Activated naive CD4-positive, alpha-beta T cell treated with anti-CD3 and anti-CD28 coated beads, Interleukin-2, amount 10 ng/mL, durations not matched to agents 7 days and 5 days (primary cell): ENCODE data around the gene RERE.

Experiments
- CTCF ChIA-PET: fragments of 350-600 bp; sonication (Branson Sonifier 250); formaldehyde crosslinking; loops from one replicate; lab custom pipeline; 2021; ENCODE audit warnings: antibody characterized with exemption; lab: Charles Lee
- DNase-seq: peaks from one replicate; pipeline ENCODE4 v3.0.0-alpha.2; 2020
- H3K27ac Mint-ChIP-seq: one replicate; pipeline ENCODE4 v1.8.0; 2021; ENCODE audit warnings: mild to moderate bottlenecking, moderate library complexity, mixed read lengths
- H3K27me3 Mint-ChIP-seq: one replicate; pipeline ENCODE4 v1.8.0; 2021; ENCODE audit warnings: mild to moderate bottlenecking, mixed read lengths
- H3K36me3 Mint-ChIP-seq: one replicate; pipeline ENCODE4 v1.8.0; 2021; ENCODE audit warnings: mixed read lengths
- H3K4me1 Mint-ChIP-seq: one replicate; pipeline ENCODE4 v1.8.0; 2021; ENCODE audit warnings: mixed read lengths
- H3K4me3 Mint-ChIP-seq: one replicate; pipeline ENCODE4 v1.8.0; 2021; ENCODE audit warnings: mild to moderate bottlenecking, moderate library complexity, mixed read lengths
- H3K9me3 Mint-ChIP-seq: one replicate; pipeline ENCODE4 v1.8.0; 2021; ENCODE audit warnings: mixed read lengths

Gene RERE

GRCh38 chr1:8351693-8352470 is 465.6 kb downstream of the RERE start:
- H3K9me3 Mint-ChIP-seq, result no peaks in the 10 kb centered on the region
- peaks cover 17% of the 10 kb centered on the region for H3K27me3 Mint-ChIP-seq
- CTCF ChIA-PET, result interaction anchor here (1.1 to 3.2 kb wide), 7 partner anchors 10 to 374 kb away, joined by 4 to 36 read pairs (median 6); no protein-coding TSS in a partner anchor
- H3K36me3 Mint-ChIP-seq, result peaks cover 29% of the 10 kb centered on the region
- no peaks in the 10 kb centered on the region for H3K4me1 Mint-ChIP-seq
- DNase-seq, result no peak
- no peak overlapping the region for H3K27ac Mint-ChIP-seq
- H3K4me3 Mint-ChIP-seq, result no peak overlapping the region

- Mint-ChIP-seq H3K27me3 (peaks cover 13% of the 10 kb centered on the region), H3K27ac (peak overlapping the region; percentile 51), H3K9me3 (no peaks in the 10 kb centered on the region), H3K36me3 (peaks cover 23% of the 10 kb centered on the region), H3K4me1 (no peaks in the 10 kb centered on the region), H3K4me3 (no peak overlapping the region)
- CTCF ChIA-PET, result interaction anchor here (1.0 to 3.2 kb wide), 9 partner anchors 11 to 375 kb away, joined by 3 to 36 read pairs (median 5); no protein-coding TSS in a partner anchor
- no peak for DNase-seq
These were observed 466.3 kb downstream of the RERE start for GRCh38 chr1:8350914-8351684.

GRCh38 chr1:8349961-8350360 is 467.5 kb downstream of the RERE start:
- Mint-ChIP-seq H3K4me1 (no peaks in the 10 kb centered on the region), H3K4me3 (no peak overlapping the region), H3K27me3 (peaks cover 13% of the 10 kb centered on the region), H3K27ac (no peak overlapping the region), H3K36me3 (peaks cover 17% of the 10 kb centered on the region), H3K9me3 (no peaks in the 10 kb centered on the region)
- CTCF ChIA-PET, result interaction anchor here (0.9 to 3.2 kb wide), 10 partner anchors 12 to 374 kb away, joined by 3 to 36 read pairs (median 6); no protein-coding TSS in a partner anchor
- no peak for DNase-seq

GRCh38 chr1:8349473-8349865 is 468.0 kb downstream of the RERE start:
- CTCF ChIA-PET, result interaction anchor here (0.6 to 3.2 kb wide), 10 partner anchors 9 to 368 kb away, joined by 3 to 36 read pairs (median 4); no protein-coding TSS in a partner anchor
- H3K4me1 Mint-ChIP-seq, result no peaks in the 10 kb centered on the region
- H3K36me3 Mint-ChIP-seq, result peaks cover 14% of the 10 kb centered on the region
- no peak overlapping the region for H3K4me3 Mint-ChIP-seq
- no peaks in the 10 kb centered on the region for H3K9me3 Mint-ChIP-seq
- peaks cover 13% of the 10 kb centered on the region for H3K27me3 Mint-ChIP-seq
- peak overlapping the region; percentile 3 for H3K27ac Mint-ChIP-seq
- no peak for DNase-seq

- peak; percentile 78 for DNase-seq
- Mint-ChIP-seq H3K27ac (no peak overlapping the region), H3K36me3 (peaks cover 11% of the 10 kb centered on the region), H3K27me3 (peaks cover 13% of the 10 kb centered on the region), H3K9me3 (no peaks in the 10 kb centered on the region), H3K4me3 (no peak overlapping the region), H3K4me1 (no peaks in the 10 kb centered on the region)
- CTCF ChIA-PET, result interaction anchor here (0.6 to 3.2 kb wide), 11 partner anchors 9 to 367 kb away, joined by 3 to 36 read pairs (median 4); no protein-coding TSS in a partner anchor
These were observed 468.5 kb downstream of the RERE start for GRCh38 chr1:8348777-8349472.

- no peaks in the 10 kb centered on the region for H3K4me1 Mint-ChIP-seq
- peaks cover 13% of the 10 kb centered on the region for H3K27me3 Mint-ChIP-seq
- no peaks in the 10 kb centered on the region for H3K9me3 Mint-ChIP-seq
- H3K36me3 Mint-ChIP-seq, result peaks cover 7% of the 10 kb centered on the region
- no peak for DNase-seq
- CTCF ChIA-PET, result interaction anchor here (0.6 to 3.2 kb wide), 10 partner anchors 10 to 333 kb away, joined by 3 to 36 read pairs (median 6); no protein-coding TSS in a partner anchor
- H3K27ac Mint-ChIP-seq, result no peak overlapping the region
- no peak overlapping the region for H3K4me3 Mint-ChIP-seq
These were observed 469.2 kb downstream of the RERE start for GRCh38 chr1:8348047-8348776.

- no peak overlapping the region for H3K27ac Mint-ChIP-seq
- H3K4me1 Mint-ChIP-seq, result no peaks in the 10 kb centered on the region
- DNase-seq, result no peak
- no peaks in the 10 kb centered on the region for H3K9me3 Mint-ChIP-seq
- no peak overlapping the region for H3K4me3 Mint-ChIP-seq
- peaks cover 1% of the 10 kb centered on the region for H3K36me3 Mint-ChIP-seq
- CTCF ChIA-PET, result interaction anchor here (0.6 to 2.7 kb wide), 5 partner anchors 34 to 679 kb away, joined by 3 to 19 read pairs (median 6); no protein-coding TSS in a partner anchor
- peaks cover 13% of the 10 kb centered on the region for H3K27me3 Mint-ChIP-seq
These were observed 469.8 kb downstream of the RERE start for GRCh38 chr1:8347635-8348034.

- Mint-ChIP-seq H3K27me3 (peaks cover 13% of the 10 kb centered on the region), H3K4me3 (no peak overlapping the region), H3K9me3 (no peaks in the 10 kb centered on the region), H3K4me1 (no peaks in the 10 kb centered on the region), H3K36me3 (no peaks in the 10 kb centered on the region), H3K27ac (no peak overlapping the region)
- no peak for DNase-seq
- CTCF ChIA-PET, result interaction anchor here (1.7 to 2.7 kb wide), 2 partner anchors 313 to 331 kb away, joined by 8 to 19 read pairs; no protein-coding TSS in a partner anchor
These were observed 471.6 kb downstream of the RERE start for GRCh38 chr1:8345621-8346415.

- CTCF ChIA-PET, result no interaction called here
- H3K4me3 Mint-ChIP-seq, result no peak overlapping the region
- no peak for DNase-seq
- no peak overlapping the region for H3K27ac Mint-ChIP-seq
- no peaks in the 10 kb centered on the region for H3K4me1 Mint-ChIP-seq
- H3K9me3 Mint-ChIP-seq, result no peaks in the 10 kb centered on the region
- H3K27me3 Mint-ChIP-seq, result peaks cover 13% of the 10 kb centered on the region
- H3K36me3 Mint-ChIP-seq, result no peaks in the 10 kb centered on the region
These were observed 472.4 kb downstream of the RERE start for GRCh38 chr1:8344893-8345507.

- H3K27me3 Mint-ChIP-seq, result peaks cover 7% of the 10 kb centered on the region
- no peaks in the 10 kb centered on the region for H3K36me3 Mint-ChIP-seq
- H3K4me3 Mint-ChIP-seq, result no peak overlapping the region
- no peaks in the 10 kb centered on the region for H3K4me1 Mint-ChIP-seq
- no peak for DNase-seq
- H3K27ac Mint-ChIP-seq, result no peak overlapping the region
- no peaks in the 10 kb centered on the region for H3K9me3 Mint-ChIP-seq
- CTCF ChIA-PET, result no interaction called here
These were observed 473.9 kb downstream of the RERE start for GRCh38 chr1:8343464-8344001.

GRCh38 chr1:8343044-8343443 is 474.4 kb downstream of the RERE start:
- CTCF ChIA-PET, result no interaction called here
- DNase-seq, result no peak
- Mint-ChIP-seq H3K27me3 (peaks cover 4% of the 10 kb centered on the region), H3K4me3 (no peak overlapping the region), H3K27ac (no peak overlapping the region), H3K36me3 (no peaks in the 10 kb centered on the region), H3K9me3 (no peaks in the 10 kb centered on the region), H3K4me1 (no peaks in the 10 kb centered on the region)

- CTCF ChIA-PET, result no interaction called here
- Mint-ChIP-seq H3K36me3 (no peaks in the 10 kb centered on the region), H3K4me1 (no peaks in the 10 kb centered on the region), H3K27ac (no peak overlapping the region), H3K4me3 (no peak overlapping the region), H3K9me3 (no peaks in the 10 kb centered on the region), H3K27me3 (no peaks in the 10 kb centered on the region)
- DNase-seq, result no peak
These were observed 475.1 kb downstream of the RERE start for GRCh38 chr1:8342325-8342724.
